Measurements from ENCODE around the gene CUEDC1.
A peak's percentile ranks its signal among the peaks of the same experiment; 100 is the strongest.

The CUEDC1 gene

DNA sequence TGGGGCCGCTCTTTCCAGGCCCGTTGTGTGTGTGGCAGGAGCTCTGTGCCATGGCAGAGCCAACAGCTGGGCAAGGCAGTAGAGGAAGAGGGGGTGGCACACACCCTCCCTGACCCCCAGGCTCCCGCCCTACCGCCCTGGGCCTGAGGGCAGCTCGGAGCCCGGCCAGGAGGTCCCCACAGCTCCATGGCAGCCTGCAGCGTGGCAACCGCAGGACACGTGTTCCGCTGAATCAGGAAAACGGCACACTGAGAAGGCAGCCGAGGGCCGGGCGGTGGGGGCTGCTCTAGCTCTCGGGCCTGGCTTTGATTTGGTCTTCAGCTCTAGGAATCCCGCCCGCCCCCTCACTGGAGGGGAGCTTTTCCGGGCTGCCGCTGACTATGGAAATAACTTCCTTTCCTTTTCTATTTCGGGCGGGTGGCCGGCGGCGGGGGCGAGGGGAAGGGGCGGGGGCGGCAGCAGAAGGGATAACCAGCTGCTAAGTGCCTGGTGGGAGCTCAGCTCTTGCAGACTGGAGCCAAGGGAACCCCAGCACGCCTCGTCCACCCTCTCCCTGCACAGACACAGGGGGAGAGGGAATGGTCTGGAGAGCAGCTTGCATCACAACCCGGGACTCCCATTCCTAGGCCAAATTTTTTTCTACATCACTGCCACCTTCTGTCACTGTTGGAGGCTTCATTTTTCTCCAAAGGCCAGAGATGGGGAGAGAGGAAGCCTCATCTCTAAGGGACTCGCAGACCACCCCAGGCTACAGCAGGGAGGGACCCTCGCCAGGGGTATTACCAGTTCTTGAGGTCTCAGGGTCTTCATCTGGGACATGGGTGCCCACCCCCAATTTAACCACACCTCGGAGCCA, 80.5 kb downstream of the CUEDC1 start:
- no peak for DNase-seq

DNA sequence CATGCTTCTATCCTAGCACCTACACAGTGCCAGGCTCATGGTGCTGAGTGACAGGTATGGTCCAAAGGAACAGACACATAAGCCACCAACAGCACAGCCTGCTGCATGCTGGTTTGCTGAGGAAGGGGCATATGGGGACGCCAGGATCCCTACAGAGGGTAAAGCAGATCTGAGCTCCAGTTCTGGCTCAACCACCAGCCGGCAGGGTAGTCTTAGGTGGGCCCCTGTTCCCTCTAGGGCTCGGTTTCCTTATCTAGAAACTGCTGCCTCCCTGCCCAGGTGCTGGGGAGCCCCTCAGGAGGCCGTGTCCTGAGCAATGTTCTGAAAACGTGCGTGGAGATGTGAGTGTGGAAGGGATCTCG, 81.2 kb downstream of the CUEDC1 start:
- DNase-seq = no peak

DNA sequence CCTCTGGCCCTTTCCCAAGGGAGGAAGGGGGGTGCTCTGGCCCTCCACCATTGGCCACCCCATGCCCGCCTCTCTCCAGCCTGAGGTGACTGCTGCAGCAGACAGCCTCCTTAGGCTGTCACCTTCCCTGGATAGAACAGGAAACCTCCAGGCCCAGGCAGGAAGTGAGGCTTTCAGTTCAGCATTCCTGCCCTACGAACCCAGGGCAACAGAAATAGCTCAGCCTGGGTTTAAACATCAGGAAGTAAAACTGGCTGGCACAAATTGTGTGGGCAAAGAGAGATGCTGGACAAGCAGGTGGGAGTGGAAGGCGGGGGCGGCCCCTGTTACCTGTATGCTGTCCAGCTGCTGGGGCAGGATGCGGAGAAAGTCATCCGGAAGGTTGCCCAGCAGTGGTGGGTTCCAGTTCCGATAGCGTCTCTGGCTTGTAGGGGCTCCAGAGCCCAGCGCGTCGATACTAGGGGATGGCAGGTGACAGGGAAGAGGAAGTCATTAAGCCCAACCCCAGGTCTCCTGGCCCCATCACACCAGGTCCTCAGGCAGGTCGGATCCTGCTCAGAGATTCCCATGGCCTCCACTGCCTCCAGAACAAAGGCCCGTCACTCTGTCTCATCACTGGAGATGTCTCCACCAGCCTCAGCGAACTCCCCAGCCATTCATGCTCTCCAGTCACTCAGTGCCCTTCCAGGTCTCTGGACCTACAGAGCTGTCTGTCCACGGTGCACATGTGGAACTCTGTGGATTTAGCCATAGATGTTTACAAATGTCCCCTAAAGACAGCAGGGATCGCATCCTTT, 81.8 kb downstream of the CUEDC1 start:
- no peak for DNase-seq

DNA sequence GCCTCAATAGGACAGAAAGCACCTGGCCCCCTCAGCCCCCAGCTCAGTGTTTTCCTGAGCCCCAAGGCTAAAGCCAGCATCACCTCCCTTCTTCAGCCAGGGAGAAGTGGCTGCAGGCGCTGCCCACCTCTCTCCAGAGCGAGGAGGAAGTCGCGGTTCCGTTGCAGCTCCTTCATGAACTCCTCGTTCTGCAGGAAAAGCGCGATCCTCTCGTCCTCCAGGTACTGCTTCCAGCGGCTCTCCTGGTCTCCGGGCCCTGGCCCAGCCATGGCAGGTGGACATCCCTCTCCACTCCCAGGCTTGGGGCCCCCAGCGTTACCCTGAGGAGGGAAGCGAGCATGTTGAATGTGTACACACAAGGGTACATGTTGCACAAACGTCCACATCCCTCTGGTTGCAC, 82.7 kb downstream of the CUEDC1 start:
- DNase-seq = no peak

DNA sequence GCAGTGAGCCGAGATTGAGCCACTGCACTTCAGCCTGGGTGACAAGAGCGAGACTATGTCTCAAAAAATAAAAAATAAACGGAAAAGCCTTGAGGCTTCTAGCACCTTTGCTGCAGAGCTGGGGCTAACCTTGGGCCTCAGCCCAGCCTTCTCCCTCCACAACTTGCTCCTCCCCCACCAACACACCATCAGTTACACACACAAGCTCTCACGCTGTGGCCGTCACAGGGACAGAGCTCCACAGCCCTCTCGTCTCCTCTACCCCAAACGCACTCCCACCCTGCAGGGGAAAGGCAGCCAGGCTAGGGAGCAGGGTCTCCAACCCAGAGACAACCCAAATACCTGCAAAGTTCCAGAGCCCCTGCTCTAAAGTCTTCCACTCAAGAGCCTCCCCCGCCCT, 83.3 kb downstream of the CUEDC1 start:
- DNase-seq = no peak

DNA sequence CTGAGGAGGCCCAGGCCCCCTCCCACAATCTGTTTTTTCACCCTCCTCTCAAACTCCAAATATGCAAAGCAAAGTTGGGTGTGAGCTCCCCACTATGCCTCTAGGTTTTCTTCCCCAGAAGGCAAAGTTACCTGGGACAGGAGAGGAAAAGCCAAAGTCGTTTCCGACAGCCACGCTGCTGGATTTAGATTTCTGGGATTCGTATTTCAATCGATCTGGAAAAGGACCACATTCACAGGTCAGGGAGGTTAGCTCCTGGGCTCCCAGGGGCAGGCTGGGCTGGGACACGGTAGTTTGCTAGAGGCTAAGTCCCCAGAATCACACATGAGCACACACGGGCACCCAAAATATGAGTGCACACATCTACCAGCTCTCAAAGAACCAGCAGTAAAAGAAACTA, 84.1 kb downstream of the CUEDC1 start:
- DNase-seq = no peak

DNA sequence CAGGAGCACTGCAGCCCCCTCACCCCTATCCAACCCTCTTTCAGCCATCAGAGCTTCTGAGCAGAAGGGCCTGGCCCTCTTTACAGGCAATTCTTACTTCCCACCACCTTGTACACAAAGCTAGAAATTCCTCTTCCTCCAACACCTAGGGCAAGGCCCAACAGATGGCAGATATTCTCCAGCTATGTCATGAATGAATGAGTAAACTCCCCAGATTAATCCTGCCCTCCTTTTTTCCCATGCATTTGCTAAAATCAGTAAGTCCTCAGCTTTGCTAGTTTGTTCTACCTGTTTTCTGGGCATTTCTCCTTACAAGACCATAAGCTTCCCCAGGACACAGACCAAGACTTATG, 85.0 kb downstream of the CUEDC1 start:
- no peak for DNase-seq

DNA sequence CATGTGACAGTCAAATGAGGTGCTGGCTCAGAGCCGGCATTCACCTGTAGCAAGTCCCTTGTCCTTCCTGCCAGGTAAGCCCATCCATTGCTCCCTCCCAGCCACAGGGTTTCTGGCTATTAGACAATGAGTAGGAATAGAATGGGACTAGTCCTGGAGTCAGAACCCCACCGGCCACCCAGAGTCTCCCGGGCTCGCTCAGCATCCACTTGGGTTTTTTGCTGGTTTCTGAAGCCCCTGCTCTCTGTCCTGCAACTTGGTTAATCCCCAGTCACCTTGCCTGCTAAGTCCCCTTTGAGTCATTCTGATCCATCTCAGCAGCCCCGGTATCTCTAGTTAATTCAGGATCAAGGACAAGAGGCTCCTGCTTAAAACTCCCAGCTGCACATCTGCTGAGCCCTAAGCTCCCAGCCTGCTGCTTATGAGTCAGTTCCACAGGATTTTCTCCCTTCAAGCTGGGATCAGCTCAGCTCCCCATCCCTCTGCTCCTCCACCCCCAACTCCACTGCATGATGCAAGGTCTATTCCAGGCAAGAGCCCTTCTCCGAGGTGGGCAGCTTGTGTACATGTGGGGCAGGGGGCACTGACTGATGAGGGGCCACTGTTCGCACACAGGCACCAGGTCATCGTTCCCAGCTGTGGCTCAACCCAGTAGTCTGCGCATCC, 85.5 kb downstream of the CUEDC1 start:
- no peak for DNase-seq

DNA sequence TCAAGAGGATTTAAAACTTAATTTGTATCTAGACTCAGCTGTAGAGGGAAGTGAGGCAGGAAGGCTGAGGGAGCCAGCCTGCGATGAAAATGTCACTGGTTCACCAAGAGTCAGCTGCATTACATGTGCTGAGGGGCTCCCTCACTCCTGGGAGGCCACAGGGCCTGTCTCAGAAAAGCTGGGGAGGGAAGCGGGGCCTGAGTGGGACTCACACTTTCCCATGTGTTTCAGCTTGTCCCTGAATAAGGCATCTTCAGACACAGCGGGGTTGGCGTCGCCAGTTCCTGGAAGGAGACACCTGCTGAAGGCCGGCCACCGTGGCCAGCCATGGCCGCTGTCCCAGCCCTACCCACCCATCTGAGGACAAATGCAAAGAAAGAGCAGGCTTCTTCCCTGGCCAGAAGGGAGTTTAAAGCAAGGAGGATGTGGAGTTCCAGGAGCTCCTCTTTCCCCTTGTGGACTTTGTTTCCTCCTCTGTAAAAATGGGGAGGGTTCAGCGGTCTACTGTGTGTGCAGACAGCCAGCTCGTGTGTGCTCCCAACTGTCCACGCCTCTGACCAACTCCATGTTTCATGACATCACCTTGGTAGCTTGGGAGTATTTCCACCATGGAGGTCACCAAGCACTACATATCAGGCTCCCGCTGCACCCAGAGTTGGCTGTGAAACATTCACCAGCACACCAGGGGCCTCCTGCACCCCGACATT, 86.1 kb downstream of the CUEDC1 start:
- DNase-seq = no peak

DNA sequence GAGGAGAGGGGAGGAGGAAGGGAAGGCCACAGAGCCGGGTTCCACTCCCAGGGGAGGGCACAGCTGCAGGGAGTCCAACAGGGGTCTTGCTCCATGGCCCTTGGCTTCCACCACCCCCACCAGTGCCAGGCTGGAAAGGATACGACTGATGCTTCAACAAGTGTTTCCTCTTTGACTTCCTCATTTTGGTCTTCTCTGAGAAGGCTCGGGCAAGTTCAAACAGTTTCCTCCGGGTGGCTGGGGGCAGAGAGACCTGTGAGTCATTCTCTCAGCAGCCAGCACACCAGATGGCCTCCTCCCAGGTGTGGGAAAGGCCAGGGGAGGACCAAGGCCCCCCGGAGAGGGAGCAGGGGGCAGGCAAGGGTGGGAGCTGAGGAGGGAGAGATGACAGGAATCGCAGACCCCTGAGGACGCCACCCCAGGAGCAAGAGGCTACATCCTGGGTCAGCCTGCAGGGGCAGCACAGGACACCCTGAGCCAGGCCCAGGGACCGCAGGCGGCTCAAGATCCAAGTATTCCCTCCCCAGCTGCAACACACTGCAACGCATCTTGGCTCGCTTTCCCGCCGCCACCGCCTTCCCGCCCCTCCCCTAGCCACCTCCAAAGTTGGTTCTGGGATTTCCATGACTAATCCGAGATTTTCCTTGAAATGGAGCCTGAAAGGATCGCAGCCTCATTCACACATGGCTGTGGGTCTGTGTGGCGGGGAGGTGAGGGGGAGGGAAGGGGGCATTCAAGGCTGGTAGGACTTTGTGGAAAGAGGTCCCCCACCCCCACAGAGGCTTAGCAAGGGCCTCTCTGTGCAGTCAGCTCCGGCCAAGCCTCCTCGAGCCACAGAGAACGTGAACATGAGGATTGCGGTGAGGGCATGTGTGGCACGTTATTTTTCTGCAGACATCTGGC, 87.0 kb downstream of the CUEDC1 start:
- DNase-seq = peak; percentile 78

DNA sequence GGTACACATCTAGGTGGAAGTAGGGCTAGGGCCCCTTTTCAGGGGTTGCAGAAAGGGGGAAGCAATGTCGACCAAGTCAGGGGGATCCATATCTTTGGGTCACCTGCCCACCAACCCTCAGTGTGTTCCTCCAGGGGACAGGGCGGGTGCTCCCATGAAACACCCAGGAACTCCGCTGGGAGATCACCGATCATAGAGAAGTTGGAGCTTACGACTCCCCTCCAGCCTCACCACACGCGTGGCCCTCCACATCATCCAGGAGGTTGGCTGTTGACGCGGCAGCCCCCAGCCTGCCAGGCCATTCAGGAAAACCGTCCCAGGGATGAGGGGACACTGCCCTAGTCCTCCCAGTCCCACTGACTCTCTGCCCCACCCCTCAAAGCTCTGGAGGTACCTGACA, 88.1 kb downstream of the CUEDC1 start:
- DNase-seq = no peak

DNA sequence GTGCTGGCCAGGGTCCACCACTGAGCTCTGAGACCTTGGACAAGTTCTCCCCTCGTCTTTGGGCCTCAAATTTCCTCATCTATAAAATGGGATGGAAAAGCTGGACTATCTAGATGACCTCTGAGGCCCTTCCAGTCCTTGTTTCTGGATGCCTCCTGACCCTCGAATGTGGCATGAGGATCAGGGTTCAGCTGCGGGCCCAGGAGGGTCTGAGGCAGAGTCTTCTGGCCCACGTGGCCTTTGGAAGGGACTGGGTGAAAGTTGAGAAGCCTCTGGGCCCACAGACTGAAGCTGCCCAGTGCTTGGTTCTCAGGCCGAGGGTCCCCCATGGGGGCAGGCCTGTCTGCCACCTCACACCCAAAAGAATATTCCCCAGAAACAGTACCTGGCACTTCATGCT, 88.5 kb downstream of the CUEDC1 start:
- DNase-seq = no peak

DNA sequence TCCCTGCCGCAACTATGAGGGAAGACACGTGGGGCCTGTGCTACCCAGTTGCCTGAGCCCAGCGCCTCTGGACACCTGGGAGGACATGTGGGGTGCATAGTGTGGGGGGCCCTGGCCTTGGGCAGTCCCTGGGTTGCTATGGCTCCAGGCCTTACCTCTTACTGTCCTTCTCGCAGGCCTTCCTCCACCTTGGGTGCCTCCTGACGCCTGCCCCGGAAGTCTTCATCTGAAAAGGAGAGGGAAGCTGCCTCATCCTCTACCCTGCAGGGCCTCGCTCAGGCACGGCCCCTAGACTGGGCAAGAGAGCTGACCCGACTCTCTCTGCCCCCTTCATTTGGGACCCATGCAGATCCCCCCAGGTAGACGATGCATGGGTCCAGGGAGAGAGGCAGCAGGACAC, 88.9 kb downstream of the CUEDC1 start:
- no peak for DNase-seq

DNA sequence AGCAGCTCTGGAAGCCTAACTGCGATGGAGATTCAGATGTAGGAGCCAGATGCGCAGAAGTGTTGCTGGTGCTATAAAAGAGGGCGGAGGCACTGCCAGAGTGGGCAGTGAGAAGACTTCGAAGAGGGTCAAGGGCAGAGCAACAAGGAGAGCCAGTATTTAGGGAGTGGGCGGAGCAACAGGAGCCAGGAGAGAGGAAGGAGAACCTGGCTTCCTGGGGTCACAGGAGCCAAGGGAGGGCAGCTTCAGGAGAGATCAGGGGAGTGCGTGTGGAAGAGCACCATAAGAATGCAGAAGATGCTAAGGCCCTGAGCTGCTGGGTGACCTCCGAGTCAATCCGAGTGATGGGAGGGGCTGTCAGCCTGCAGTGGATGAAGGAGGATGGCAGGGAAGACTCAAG, 90.9 kb downstream of the CUEDC1 start:
- no peak for DNase-seq

DNA sequence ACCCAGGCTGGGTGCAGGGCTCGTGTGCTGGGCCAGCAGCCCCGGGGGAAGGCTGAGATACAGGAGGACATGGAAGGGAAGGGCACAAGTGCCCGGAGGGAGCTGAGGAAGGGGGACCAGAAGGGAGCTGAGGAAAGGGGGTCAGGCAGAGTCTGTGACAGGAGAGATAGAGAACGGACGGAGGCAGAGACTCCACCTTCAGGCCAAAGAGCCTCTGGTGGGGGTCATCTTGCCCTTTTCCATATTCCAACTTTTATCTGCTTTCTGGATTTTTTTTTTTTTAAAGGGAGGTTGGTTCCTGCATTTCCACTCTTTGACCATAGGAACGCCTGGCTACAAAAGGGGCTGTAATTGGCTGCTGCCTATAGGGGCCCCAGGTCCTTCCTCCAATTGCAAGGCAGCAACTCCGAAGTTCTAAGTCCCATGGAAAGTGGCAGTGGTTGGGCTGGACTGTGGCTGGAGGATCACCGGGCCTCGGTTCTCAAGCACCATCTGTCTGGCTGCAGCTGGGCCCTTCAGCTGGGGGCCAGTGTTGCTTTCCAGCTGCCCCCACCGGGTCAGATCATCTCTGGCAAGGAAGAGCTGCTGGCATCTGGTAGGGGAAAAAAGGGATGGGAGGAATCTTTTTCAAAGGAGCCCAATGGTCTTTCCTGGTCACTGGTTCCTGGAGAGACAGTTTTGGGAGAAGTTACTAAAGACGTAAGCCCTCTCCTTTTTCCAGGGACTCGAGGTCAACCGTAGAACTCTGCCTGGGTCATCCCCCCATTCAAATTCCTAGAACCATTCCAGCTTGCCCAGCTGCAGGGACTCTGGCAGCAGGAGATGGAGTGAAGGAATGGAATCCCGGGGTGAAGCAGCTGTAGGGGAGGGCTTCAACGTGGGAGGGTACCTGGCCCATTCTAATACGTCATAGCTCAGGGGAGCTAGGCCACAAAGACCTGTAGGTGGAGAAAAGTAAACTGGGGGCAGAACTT, 92.2 kb downstream of the CUEDC1 start:
- DNase-seq = no peak

DNA sequence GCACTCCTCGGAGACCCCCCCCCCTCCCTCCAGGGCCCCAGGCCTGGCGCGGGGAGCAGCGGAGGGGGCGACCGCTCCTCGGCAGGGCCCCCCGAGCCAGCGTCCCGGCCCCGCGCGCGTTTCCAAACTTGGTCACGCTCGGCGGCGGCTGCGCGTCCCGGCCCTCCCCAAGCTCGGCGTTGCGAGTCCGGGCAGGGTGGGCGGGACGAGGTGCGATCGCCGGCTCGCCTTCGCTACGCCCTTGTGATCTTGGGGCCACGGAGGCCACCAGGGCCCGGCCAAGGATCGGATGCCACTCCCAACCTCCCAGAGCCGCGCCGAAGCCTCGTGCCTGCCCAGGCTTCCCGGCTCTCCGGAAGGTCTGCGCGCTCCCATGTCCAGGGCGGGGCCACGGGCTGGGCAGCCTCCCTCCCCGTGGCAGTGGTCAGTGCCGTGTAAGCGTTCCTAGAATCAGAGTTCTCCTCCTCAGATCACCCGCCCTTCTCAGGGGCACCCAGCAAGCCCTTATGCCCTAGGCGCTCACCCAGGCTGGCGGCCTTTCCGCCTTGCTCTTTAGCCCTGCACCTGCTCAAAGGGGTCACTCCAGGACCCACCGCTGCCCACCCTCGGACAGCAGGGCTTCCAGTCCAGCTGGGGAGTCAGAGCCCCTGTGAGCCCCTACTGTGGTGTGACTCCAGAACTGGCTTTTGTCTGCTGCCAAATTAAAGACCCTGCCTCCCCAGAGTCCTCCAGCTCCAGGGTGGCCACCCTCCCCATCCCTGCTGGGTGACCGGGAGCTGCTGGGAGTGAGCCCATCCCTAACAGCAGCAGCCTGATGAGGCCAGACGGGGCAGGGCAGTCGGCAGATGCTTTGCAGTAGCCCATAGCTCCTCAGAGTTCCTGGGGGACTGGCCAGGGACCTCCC, 93.2 kb downstream of the CUEDC1 start:
- no peak for DNase-seq

DNA sequence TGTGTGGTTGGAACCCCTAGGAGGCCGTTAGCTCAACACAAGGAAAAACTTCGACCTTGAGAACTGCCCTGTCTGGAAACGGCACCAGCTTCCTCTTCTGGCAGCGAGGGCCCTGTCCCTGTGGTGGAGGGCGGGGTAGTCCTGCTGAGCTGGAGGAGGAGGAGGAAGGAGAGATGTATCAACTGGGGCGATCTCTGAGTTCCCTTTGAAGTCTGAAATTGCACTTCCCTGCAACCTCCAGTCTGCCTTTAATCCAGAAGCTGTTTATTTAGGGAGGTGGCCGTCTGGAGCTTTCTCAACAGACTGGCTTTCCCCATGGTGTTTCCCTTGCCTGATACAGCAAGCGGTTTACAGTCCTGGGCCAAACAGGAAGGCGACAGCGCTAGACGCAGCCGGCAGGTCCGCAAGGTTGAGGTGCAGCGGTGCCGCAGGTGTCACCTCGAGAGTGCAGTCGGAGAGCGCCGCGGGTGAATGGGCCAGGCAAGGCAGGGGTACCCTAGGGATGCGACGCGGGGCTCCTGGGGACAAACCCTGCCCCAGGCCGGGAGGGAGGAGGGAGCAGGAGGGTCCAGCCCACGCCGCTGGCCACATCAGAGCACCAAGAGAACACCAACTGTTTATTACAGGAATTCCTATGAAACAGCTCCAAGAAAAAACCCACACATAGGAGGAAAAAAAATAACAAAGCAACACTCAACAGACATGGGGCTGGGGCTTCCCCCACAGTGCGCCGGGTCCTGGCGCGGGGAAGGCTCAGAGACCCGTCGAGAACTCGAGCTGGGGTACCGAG, 94.0 kb downstream of the CUEDC1 start:
- DNase-seq = peak; percentile 39

DNA sequence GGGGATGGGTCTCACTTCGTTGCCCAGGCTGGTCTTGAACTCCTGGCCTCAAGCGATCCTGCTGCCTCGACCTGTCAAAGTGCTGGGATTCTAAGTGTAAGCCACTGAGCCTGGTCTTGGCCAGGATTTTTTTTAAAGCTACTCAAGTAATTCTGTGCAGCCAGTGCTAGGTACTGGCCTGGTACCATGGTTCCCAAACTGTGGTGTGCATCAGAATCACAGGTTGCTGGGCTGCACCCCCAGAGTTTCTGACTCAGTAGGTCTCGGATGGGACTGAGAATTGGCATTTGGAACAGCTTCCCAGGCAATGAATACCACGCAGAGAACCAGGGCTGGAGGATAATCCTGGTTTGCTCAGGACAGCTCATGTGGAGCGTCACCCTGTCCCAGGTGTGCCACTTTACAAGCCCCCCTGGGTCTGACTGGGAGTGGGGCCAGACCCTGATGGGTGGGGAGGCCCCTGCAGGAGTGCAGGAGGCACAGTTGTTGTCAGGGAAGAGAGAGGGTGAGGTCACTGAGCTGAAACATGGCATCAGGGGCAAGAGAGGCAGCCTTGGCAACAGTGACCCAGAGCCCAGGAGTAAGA, 94.7 kb downstream of the CUEDC1 start:
- DNase-seq = no peak

Data from KG1 (cell line).